H9 (cell line): ENCODE measurements around the gene SIX2. TPM values are rescaled to one million over a fixed set of nuclear protein-coding genes. Genes with fewer than 3 reads are reported as not detected.

Experiments used
- DNase-seq: peaks from one replicate; pipeline ENCODE4 v3.0.0-alpha.2; 2017
- H2AFZ ChIP-seq: one replicate; pipeline ENCODE4 v1.6.1; 2013; ENCODE audit warnings: mild to moderate bottlenecking, low read length, control low read depth, moderate library complexity
- H2AK5ac ChIP-seq: 2 replicates; pipeline ENCODE4 v1.6.1; 2013; ENCODE audit warnings: low read length, control low read depth, mixed read lengths; ENCODE audit not compliant: insufficient read length
- H2BK120ac ChIP-seq: one replicate; pipeline ENCODE4 v1.6.1; 2013; ENCODE audit warnings: low read depth, mild to moderate bottlenecking, low read length, control low read depth, inconsistent platforms; ENCODE audit not compliant: poor library complexity, severe bottlenecking
- H2BK12ac ChIP-seq: 2 replicates; pipeline ENCODE4 v1.6.1; 2013; ENCODE audit warnings: low read length, control low read depth, mixed read lengths, low read depth; ENCODE audit not compliant: insufficient read length
- H2BK15ac ChIP-seq: 2 replicates; pipeline ENCODE4 v1.6.1; 2013; ENCODE audit warnings: low read depth, low read length, control low read depth
- H2BK20ac ChIP-seq: one replicate; pipeline ENCODE4 v1.6.1; 2013; ENCODE audit warnings: low read depth, mild to moderate bottlenecking, low read length, control low read depth, inconsistent platforms; ENCODE audit not compliant: poor library complexity, severe bottlenecking
- H2BK5ac ChIP-seq: 2 replicates; pipeline ENCODE4 v1.6.1; 2013; ENCODE audit warnings: low read length, control low read depth, mixed read lengths; ENCODE audit not compliant: insufficient read length
- H3K14ac ChIP-seq: 2 replicates; pipeline ENCODE4 v1.6.1; 2013; ENCODE audit warnings: low read length, control low read depth; ENCODE audit not compliant: insufficient read depth
- H3K18ac ChIP-seq: 2 replicates; pipeline ENCODE4 v1.6.1; 2013; ENCODE audit warnings: low read depth, mild to moderate bottlenecking, mixed read lengths, low read length, control low read depth; ENCODE audit not compliant: insufficient read length
- H3K23ac ChIP-seq: 2 replicates; pipeline ENCODE4 v1.6.1; 2013; ENCODE audit warnings: low read length, control low read depth, mixed read lengths, low read depth; ENCODE audit not compliant: insufficient read length
- H3K23me2 ChIP-seq: 2 replicates; pipeline ENCODE4 v1.6.1; 2013; ENCODE audit warnings: low read depth, mild to moderate bottlenecking, mixed read lengths, low read length, control low read depth; ENCODE audit not compliant: insufficient read length, poor library complexity, severe bottlenecking
- H3K27ac ChIP-seq: 2 replicates; pipeline ENCODE4 v1.5.1; 2013; ENCODE audit warnings: low read length, control low read depth, mixed read lengths, low read depth; ENCODE audit not compliant: insufficient read length
- H3K27me3 ChIP-seq: 2 replicates; pipeline ENCODE4 v1.6.1; 2013; ENCODE audit warnings: low read length, control low read depth, inconsistent platforms; ENCODE audit not compliant: insufficient read depth
- H3K4ac ChIP-seq: 2 replicates; pipeline ENCODE4 v1.6.1; 2013; ENCODE audit warnings: low read depth, mild to moderate bottlenecking, control low read depth, inconsistent platforms, low read length, moderate library complexity
- H3K4me1 ChIP-seq: 2 replicates; pipeline ENCODE4 v1.6.1; 2013; ENCODE audit warnings: low read length, control low read depth, inconsistent platforms; ENCODE audit not compliant: insufficient read depth
- H3K4me2 ChIP-seq: 2 replicates; pipeline ENCODE4 v1.6.1; 2013; ENCODE audit warnings: low read length, control low read depth, mixed read lengths; ENCODE audit not compliant: insufficient read length, insufficient read depth
- H3K56ac ChIP-seq: 2 replicates; pipeline ENCODE4 v1.6.1; 2013; ENCODE audit warnings: low read depth, mild to moderate bottlenecking, mixed read lengths, low read length, control low read depth; ENCODE audit not compliant: insufficient read length
- H3K79me1 ChIP-seq: 2 replicates; pipeline ENCODE4 v1.6.1; 2013; ENCODE audit warnings: low read depth, mild to moderate bottlenecking, moderate library complexity, low read length, control low read depth, inconsistent platforms; ENCODE audit not compliant: insufficient read depth, poor library complexity, severe bottlenecking
- H3K79me2 ChIP-seq: 2 replicates; pipeline ENCODE4 v1.6.1; 2013; ENCODE audit warnings: low read length, control low read depth, inconsistent platforms; ENCODE audit not compliant: insufficient read depth
- H3K9ac ChIP-seq: 2 replicates; pipeline ENCODE4 v1.6.1; 2013; ENCODE audit warnings: low read length, control low read depth, mixed read lengths; ENCODE audit not compliant: insufficient read length; ENCODE audit errors: extremely low read depth
- H3K9me3 ChIP-seq: one replicate; pipeline ENCODE4 v1.6.1; 2013; ENCODE audit warnings: low read depth, low read length, inconsistent platforms; ENCODE audit not compliant: control insufficient read depth
- H3T11ph ChIP-seq: one replicate; pipeline ENCODE4 v1.6.1; 2013; ENCODE audit warnings: mild to moderate bottlenecking, low read length, control low read depth, inconsistent platforms
- H4K20me1 ChIP-seq: one replicate; pipeline ENCODE4 v1.6.1; 2013; ENCODE audit not compliant: control insufficient read depth, insufficient read length, insufficient read depth
- H4K5ac ChIP-seq: 2 replicates; pipeline ENCODE4 v1.6.1; 2013; ENCODE audit warnings: low read depth, mild to moderate bottlenecking, mixed read lengths, low read length, control low read depth; ENCODE audit not compliant: insufficient read length
- H4K8ac ChIP-seq: replicated peaks from 2 replicates; pipeline ENCODE4 v1.6.1; 2013; ENCODE audit warnings: low read length, control low read depth, mixed read lengths, low read depth; ENCODE audit not compliant: insufficient read length
- H4K91ac ChIP-seq: 2 replicates; pipeline ENCODE4 v1.6.1; 2013; ENCODE audit warnings: low read depth, mild to moderate bottlenecking, moderate library complexity, mixed read lengths, low read length, control low read depth; ENCODE audit not compliant: insufficient read length
- H3K27ac Mint-ChIP-seq, 3 experiments: 2 replicates in 2 of 3; 3 replicates in 1 of 3; pipeline ENCODE4 v1.8.0; 2020 to 2021; ENCODE audit warnings: mixed read lengths in 3 of 3, mild to moderate bottlenecking in 1 of 3, moderate library complexity in 1 of 3
- H3K27me3 Mint-ChIP-seq: 2 replicates; pipeline ENCODE4 v1.8.0; 2021; ENCODE audit warnings: low read depth, mild to moderate bottlenecking, moderate library complexity, mixed read lengths
- H3K36me3 Mint-ChIP-seq, 3 experiments: 2 replicates in 2 of 3; 3 replicates in 1 of 3; pipeline ENCODE4 v1.8.0; 2020 to 2021; ENCODE audit warnings: low read depth in 3 of 3, mixed read lengths in 3 of 3; ENCODE audit not compliant: insufficient read depth in 1 of 3
- H3K4me1 Mint-ChIP-seq, 2 experiments: 2 replicates each; pipeline ENCODE4 v1.8.0; 2020; ENCODE audit warnings: mixed read lengths in 2 of 2
- H3K4me3 Mint-ChIP-seq, 2 experiments: 2 replicates in 1 of 2; 3 replicates in 1 of 2; pipeline ENCODE4 v1.8.0; 2020 to 2021; ENCODE audit warnings: mild to moderate bottlenecking in 2 of 2, mixed read lengths in 2 of 2, moderate library complexity in 1 of 2
- H3K9me3 Mint-ChIP-seq, 2 experiments: 2 replicates in 1 of 2; 3 replicates in 1 of 2; pipeline ENCODE4 v1.8.0; 2020; ENCODE audit warnings: mild to moderate bottlenecking in 2 of 2, mixed read lengths in 2 of 2, moderate library complexity in 1 of 2
- CTCF ChIP-seq: fragments of 200-600 bp; sonication (generic); conservative IDR thresholded peaks from 3 replicates; pipeline ENCODE4 v1.8.0; 2021; ENCODE audit warnings: antibody characterized with exemption, mild to moderate bottlenecking
- WGBS: extraction: QIAGEN DNeasy Blood & Tissue Kit; methylation state at CpG from one replicate; pipeline ENCODE4 v1.1.7; 2013; ENCODE audit warnings: missing lambda C conversion rate, low lambda C conversion rate, mixed read lengths; ENCODE audit not compliant: insufficient read length; ENCODE audit errors: extremely low coverage; 5-methylcytosine and 5-hydroxymethylcytosine counted together
- total RNA-seq: library from RNA; stranded (reverse); gene quantifications from 2 replicates; pipeline ENCODE4 v1.2.1, GENCODE V29; 2021

The SIX2 gene
- total RNA-seq, 1 experiment from 2014 or later = not detected

- H4K20me1 ChIP-seq = no peaks in the 10 kb centered on the region
- no peaks in the 10 kb centered on the region for H3K79me2 ChIP-seq
Measured at GRCh38 chr2:45005261-45006002, 3.8 kb downstream of the SIX2 start.

More at GRCh38 chr2:45005261-45006002, 3.8 kb downstream of the SIX2 start:
- H3K9me3 Mint-ChIP-seq = peaks cover 2 to 16% of the 10 kb centered on the region in 2 experiments
- H3K27me3 ChIP-seq = peaks cover 85% of the 10 kb centered on the region
- H3K27ac Mint-ChIP-seq = no peak overlapping the region
- H3K23ac ChIP-seq = no peak overlapping the region
- no peak overlapping the region for H3K27ac ChIP-seq
- H3K79me1 ChIP-seq = no peaks in the 10 kb centered on the region
- H3K4me1 Mint-ChIP-seq = peaks cover 16 to 53% of the 10 kb centered on the region in 2 experiments
- H3K18ac ChIP-seq = no peak overlapping the region
- H2AFZ ChIP-seq = no peak overlapping the region
- no peak for DNase-seq
- no peaks in the 10 kb centered on the region; the same call in 1 of the 2 replicates for H3K4me1 ChIP-seq
- no peak overlapping the region for H3K4ac ChIP-seq
- no peak overlapping the region for H2AK5ac ChIP-seq
- no peak overlapping the region for H4K5ac ChIP-seq
- H2BK15ac ChIP-seq = no peak overlapping the region
- no peak overlapping the region for H2BK12ac ChIP-seq
- H3K14ac ChIP-seq = no peak overlapping the region
- peaks cover 97% of the 10 kb centered on the region for H3K27me3 Mint-ChIP-seq
- no peak overlapping the region for H4K91ac ChIP-seq
- H3K4me3 Mint-ChIP-seq = peak overlapping the region in 1 of 2 experiments; percentile 76; a peak in 1 of 5 replicates
- no peak overlapping the region for H2BK5ac ChIP-seq
- no peak overlapping the region for H3T11ph ChIP-seq
- no peak overlapping the region for H4K8ac ChIP-seq
- peaks cover 0 to 2% (median 0%) of the 10 kb centered on the region in 3 experiments; a peak in 3 of 7 replicates for H3K36me3 Mint-ChIP-seq
- H3K56ac ChIP-seq = no peak overlapping the region
- no peaks in the 10 kb centered on the region for H3K9me3 ChIP-seq
- H3K9ac ChIP-seq = no peak overlapping the region
- peak overlapping the region; percentile 65 for H3K4me2 ChIP-seq
- H2BK120ac ChIP-seq = no peak overlapping the region
- no peak for TF ChIP-seq CTCF
- no CpG with 5 or more reads among the region's 25 CpGs for WGBS
- H3K23me2 ChIP-seq = peaks cover 18% of the 10 kb centered on the region
- no peak overlapping the region for H2BK20ac ChIP-seq
